ENCODE data around the gene CECR2.
"Not testable (repeated sequence)": the region's sequence is repeated elsewhere in the genome, so short reads cannot be mapped to it uniquely, and the experiment has no call there.

Gene CECR2

DNA sequence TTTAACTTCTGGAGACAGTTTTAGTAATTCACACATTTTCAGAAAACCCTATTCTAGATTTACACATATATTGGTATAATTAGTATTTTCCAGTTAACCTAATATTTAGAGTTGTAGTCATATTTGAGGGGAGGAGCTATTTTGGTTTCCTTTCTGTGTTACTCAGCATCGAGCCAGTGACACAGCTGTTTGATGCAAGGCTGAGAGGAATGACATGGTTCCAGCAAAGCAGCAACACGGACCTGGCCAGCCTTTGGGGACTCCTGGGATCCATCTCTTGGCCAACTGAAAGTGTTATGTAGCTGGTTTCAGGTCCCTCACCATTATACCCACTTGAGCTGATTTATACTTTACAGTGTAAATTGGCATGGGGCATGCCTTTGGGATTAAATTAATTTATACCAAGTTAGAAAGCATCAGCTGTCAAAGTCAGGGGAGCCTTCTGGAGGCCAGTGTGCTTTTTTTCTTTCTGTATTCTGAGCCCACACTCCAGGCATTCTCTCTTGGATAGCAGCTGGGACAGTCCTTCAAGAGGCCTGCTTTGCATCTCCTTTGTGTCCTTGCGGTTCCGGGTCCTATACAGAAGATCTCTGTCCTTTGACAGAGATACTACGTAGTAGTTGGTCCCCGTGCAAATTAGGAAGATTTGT, 102.8 kb downstream of the CECR2 start:
- no peak for DNase-seq

DNA sequence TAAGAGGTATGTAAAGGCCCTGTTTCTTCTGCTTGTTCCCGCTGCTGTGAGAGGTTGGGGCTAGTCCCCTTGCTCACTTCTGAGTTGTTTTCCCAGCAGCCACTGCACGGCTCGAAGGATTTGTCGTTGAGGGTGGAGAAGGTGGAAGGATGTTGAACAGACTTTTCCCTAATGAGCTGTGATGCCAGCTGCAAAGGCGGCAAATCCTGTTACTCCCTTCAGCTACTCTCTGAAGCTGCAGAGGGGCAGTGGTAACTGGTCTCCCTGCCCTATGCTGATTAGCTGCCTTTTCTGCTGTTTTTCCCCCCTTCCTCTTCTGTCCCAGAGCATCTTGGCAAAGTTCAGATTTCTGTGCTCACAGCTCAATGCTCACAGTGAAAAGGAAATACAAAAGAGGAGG, 103.7 kb downstream of the CECR2 start:
- DNase-seq, result no peak

DNA sequence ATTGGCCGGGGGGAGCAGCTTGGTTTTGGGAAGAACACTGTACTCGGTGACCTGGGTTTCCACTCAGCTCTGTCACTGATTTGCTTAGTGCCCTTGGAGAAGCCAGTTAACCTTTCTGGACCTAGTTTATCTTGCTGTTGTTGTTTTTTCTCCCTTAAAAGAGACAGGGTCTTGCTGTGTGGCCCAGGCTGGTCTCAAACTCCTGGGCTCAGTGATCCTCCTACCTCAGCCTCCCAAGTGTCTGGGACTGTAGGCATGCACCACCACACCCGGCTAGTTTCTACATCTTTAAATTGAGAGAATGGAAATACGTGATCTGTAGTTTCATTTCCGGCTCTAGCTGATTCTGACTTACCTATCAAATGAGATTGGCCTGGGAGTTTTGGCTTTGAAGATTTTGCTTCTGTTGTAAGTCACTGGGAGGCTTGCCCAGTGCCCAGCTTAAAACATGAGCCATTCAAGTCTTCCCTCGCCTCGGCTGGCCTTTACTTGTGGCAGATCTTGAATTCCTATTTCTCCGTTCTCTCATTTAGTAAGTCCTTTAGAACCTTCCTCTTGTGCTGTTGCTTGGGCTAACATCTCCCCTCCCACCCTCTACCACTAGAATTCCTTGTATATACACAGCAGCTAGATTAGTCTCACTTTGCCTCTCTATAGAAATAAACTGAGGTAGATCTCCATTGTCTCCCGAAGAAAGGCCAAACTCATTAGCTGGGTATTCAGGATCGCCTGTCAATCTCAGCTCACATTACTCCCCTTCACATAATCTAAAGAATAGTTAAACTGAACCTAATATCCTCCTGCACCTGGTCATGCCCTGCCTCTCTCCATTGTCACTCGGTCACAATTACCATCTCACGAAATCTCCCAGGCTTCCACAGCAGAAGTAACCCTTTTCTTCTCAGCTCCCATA, 106.3 kb downstream of the CECR2 start:
- no peak for DNase-seq

- DNase-seq, result no peak
Observed at GRCh38 chr22:17476838-17477237, 107.6 kb downstream of the CECR2 start.

- DNase-seq, result no peak
Observed at GRCh38 chr22:17477391-17477833, 108.2 kb downstream of the CECR2 start.

GRCh38 chr22:17479135-17479534, 109.9 kb downstream of the CECR2 start:
- DNase-seq, result no peak

DNA sequence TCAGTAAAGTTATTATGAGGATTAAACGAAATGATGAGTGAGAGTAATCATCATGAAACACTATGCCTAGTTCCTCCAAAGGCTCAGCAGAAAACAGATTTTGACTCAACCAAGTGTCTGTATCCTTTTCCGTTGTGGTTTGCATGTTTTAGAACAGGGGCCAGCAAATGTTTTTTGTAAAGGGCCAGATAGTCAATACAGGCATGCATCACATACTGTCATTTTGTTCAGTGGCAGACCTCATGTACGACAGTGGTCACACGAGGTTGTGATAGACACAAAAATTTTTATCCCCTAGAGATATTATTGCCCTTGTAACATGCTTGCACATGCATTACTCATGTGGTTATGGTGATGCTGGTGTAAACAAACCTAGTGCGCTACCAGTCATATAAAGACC, 112.2 kb downstream of the CECR2 start:
- no peak for DNase-seq

DNA sequence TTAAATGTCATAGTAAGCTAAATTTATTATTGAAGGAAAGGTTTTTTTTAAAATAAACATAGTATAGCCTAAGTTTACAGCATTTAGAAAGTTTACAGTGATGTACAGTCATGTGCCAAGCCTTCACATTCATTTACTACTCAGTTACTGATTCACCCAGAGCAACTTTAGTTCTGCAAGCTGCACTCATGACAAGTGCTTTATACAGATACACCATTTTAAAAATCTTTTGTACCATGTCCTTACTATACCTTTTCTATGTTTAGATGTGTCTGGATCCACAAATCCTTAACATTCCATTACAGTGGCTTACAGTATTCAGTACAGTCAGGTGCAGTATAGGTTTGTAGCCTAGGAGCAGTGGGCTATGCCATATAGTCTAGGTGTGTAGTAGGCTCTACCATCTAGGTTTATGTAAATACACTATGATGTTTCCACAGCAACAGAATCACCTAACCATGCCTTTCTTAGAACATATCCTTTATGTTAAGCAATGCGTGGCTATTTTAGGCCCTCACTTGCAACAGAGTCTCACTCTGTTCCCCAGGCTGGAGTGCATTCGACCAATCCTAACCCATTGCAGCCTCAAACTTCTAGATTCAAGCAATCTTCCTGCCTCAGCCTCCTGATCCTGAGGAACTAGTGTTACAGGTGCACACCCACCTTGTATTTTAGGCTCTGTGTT, 114.6 kb downstream of the CECR2 start:
- no peak for DNase-seq

DNA sequence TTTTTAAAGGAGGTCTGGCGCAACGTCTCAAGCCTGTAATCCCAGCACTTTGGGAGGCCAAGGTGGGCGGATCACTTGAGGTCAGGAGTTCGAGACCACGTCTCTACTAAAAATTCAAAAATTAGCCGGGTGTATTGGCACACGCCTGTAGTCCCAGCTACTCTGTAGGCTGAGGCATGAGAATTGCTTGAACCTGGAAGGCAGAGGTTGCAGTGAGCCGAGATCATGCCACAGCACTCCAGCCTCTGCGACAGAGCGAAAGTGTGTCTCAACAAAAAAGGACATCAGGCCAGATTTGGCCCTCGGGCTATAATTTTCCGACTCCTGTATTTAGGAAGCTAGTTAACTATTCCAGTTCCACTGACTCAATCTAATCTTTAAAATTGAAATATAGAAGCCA, 115.3 kb downstream of the CECR2 start:
- no peak for DNase-seq

DNA sequence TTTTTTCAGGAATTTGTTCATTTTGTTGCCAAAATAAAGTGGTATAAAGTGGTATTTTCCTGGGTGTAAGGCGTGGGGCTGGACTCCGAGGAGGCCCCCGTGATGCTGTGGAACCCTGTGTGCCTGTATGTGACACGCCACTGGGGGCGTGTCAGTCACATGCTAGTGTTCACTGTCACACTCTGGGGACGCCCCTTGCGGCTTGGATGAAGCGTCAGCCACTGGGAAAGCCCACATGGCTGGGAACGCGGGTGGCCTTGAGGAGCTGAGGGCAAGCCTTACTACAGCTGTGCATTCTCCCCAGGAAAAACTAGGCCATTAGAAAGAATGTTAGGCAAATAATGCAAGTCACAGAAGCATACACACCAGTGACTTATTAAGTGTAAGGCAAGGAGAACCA, 117.1 kb downstream of the CECR2 start:
- no peak for DNase-seq

DNA sequence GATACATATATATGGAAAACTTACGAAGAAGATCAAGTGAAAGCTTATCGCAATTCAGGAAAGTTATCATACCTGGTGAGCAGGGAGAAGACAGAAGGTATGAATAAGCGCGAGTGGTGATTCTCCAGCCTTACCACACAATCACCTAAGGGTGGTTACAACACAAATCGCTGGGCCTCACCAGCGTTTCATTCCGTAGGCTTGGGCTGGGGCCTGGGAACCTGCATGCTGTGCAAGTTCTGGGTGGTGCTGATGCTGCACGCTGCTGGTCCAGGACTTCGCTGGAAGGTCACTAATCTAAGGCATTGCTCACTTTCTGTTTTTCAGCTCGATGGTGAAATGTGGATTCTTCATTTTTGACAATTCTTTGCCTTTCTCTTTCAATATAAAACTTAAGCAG, 117.5 kb downstream of the CECR2 start:
- DNase-seq, result no peak

GRCh38 chr22:17489101-17489500, 119.8 kb downstream of the CECR2 start:
- DNase-seq, result no peak

DNA sequence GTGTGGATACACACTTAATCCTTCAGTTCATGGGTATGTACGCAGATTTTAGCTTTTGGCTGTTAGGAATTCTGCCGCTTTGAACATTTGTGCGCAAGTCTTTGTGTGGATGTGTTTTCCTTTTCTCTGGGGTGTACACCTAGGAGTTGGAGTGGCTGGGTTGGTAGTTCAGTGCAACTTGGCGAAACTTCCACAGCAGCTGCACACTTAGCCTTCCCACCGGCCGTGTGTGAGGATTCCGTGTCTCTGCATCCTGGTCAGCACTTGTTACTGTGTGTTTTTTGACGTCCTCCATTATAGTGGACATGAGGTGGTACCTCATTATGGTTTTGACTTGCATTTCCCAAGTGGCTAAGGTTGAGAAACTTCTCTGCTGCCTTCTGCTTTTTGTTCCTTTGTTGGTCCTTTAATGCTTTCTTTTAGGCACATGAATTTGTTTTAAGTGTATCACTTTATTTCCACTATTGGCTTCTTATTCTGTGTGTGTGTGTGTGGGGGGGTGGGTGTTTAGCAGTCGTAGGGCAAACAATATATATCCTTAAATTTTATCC, 121.9 kb downstream of the CECR2 start:
- no peak for DNase-seq

GRCh38 chr22:17492247-17492646, 123.0 kb downstream of the CECR2 start:
- no peak for DNase-seq

DNA sequence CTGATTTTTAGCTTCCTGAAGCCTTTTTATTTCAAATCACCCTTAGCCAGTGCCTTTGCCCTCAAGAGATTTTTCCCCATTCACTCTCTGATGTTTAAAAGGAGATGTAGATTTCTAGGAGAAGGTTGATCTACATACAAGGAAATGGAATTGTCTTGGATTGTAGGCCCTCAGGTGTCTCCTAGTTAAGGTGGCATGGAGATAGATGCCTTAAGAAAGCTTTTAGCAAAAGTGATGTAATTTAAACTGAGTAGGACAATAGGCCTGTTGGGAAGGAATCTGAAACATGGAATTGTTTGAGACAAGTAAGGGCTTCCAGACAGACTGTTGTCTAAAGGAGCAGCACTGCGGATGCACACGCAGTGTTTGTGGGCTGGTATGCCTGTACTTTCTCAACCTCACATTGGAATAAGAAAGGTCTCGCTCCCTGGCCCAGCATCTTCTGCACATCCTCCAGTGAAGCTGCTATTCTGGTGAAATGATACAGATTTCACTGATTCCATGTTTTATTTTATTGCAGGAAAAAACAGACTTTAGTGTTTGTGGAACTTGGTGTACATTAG, 124.2 kb downstream of the CECR2 start:
- DNase-seq, result no peak

DNA sequence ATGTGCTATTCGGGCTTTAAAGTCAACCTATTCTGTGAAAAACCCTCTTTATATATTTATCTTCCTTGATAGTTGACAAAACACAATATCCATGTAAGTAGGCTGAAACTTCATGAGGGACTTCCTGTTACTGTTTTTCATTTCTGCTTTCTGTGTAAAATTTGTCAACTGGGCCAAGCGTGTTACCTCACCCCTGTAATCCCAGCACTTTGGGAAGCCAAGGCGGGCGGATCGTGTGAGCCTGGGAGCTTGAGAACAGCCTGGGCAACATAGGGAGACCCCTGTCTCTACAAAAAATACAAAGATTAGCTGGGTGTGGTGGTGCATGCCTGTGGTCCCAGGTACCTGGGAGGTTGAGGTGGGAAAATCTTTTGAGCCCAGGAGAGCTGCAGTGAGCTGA, 127.6 kb downstream of the CECR2 start:
- DNase-seq, result no peak

- peak in 1 of 2 experiments; percentile 5 for DNase-seq
Observed at GRCh38 chr22:17501679-17502285, 132.5 kb downstream of the CECR2 start.

GRCh38 chr22:17508110-17508509, 138.8 kb downstream of the CECR2 start:
- DNase-seq, result no peak

GRCh38 chr22:17512960-17513359, 143.7 kb downstream of the CECR2 start:
- no peak for DNase-seq

DNA sequence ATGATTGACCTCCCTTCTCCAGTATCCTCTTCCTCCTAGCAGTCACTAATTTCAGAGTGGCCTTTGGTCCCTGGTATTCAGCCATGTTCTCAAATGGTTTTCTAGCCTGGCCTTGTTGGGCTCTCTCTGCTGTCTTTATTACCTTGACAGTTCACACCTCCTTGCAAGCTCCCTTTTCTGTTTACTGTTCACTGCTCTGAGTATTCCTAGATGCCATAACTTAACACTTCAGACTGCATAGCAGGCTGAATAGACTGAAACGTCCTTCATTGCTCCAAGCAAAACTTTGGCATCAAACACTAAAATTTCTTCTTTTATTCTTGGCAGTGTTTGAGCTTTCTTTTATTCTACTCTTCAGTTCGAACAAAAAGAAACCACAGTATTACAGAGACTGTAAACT, 144.4 kb downstream of the CECR2 start:
- no peak for DNase-seq

DNA sequence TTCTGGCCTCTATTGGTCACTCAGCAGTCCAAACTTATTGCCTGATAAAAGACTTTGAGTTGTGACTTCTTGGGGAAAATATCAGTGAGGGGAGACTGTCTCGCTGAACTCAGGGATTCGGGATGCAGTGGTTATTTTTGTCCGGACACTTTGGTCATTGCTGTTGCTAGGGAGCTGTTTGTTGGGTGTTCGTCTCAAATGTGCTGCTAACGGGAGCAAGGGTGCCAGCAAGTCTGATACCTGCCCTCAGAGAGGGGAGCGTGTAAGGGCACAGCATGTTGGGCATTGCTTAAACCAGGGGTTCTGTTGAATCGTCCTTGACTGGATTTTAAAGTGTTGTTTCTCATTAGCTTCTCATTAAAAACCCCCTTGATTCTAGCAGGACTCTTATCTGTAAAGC, 144.8 kb downstream of the CECR2 start:
- DNase-seq, result no peak

DNA sequence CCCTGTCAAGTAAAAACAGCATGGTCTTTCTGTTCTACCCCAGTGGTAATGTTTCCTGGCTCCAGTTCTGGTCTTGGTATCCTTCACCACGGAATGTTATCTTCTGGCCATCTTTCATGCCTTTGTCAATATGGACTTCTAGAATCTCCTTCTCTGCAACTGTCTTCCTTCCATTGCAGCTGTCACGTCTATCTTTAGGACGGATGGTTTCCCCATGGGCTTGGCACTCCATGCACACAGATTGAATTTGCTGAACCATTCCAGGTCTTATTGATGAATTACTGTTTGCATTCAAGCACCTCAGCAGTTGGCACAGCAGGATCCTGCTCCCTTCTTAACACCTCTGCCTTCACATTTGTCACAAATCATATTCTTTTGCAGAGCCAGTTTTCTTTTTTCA, 149.1 kb downstream of the CECR2 start:
- no peak for DNase-seq

- DNase-seq, result not testable (repeated sequence)
Observed at GRCh38 chr22:17521971-17522370, 152.7 kb downstream of the CECR2 start.

All from NCI-H187 (cell line).